Muscle layer of colon (tissue), 2 donors: ENCODE results near the gene MYH7.
A peak's percentile ranks its signal among the peaks of the same experiment; 100 is the strongest.

Source experiments
- H3K27ac ChIP-seq: one replicate; pipeline ENCODE4 v1.7.0; 2013; ENCODE audit warnings: low read depth, mild to moderate bottlenecking, low read length, moderate library complexity
- H3K27me3 ChIP-seq, 2 donors: one replicate each; pipeline ENCODE4 v1.7.0; 2013; ENCODE audit warnings: low read length in 2 of 2, mild to moderate bottlenecking in 2 of 2; ENCODE audit not compliant: insufficient read depth in 2 of 2, control insufficient read depth in 1 of 2
- H3K36me3 ChIP-seq: one replicate; pipeline ENCODE4 v1.7.0; 2013; ENCODE audit warnings: mild to moderate bottlenecking, low read length; ENCODE audit not compliant: insufficient read depth
- H3K4me1 ChIP-seq: one replicate; pipeline ENCODE4 v1.7.0; 2013; ENCODE audit warnings: mild to moderate bottlenecking, low read length; ENCODE audit not compliant: insufficient read depth
- H3K4me3 ChIP-seq, 2 donors: one replicate each; pipeline ENCODE4 v1.7.0; 2013; ENCODE audit warnings: low read length in 2 of 2, low read depth in 1 of 2, mild to moderate bottlenecking in 1 of 2, moderate library complexity in 1 of 2
- H3K9ac ChIP-seq: one replicate; pipeline ENCODE4 v1.7.0; 2013; ENCODE audit warnings: low read length
- H3K9me3 ChIP-seq: one replicate; pipeline ENCODE4 v1.7.0; 2013; ENCODE audit warnings: mild to moderate bottlenecking, low read length
- donor health status: abdominal sarcoma.
- donor health status: Adenocarcinoma of cecum.

The MYH7 gene

GRCh38 chr14:23381871-23382270 is 53.6 kb downstream of the MYH7 start:
- Histone ChIP-seq H3K4me1 (no peaks in the 10 kb centered on the region), H3K27ac (no peak overlapping the region), H3K4me3 (no peak overlapping the region), H3K9me3 (no peaks in the 10 kb centered on the region), H3K9ac (no peak overlapping the region), H3K27me3 (no peaks in the 10 kb centered on the region), H3K36me3 (no peaks in the 10 kb centered on the region)

- H3K36me3 ChIP-seq: no peaks in the 10 kb centered on the region
- no peak overlapping the region for H3K27ac ChIP-seq
- no peak overlapping the region for H3K9ac ChIP-seq
Observed at GRCh38 chr14:23380976-23381375, 54.5 kb downstream of the MYH7 start.

GRCh38 chr14:23380197-23380914 is 55.1 kb downstream of the MYH7 start:
- Histone ChIP-seq H3K4me3 (no peak overlapping the region), H3K9ac (no peak overlapping the region), H3K27me3 (no peaks in the 10 kb centered on the region), H3K36me3 (no peaks in the 10 kb centered on the region), H3K9me3 (no peaks in the 10 kb centered on the region), H3K4me1 (no peaks in the 10 kb centered on the region), H3K27ac (no peak overlapping the region)

More at GRCh38 chr14:23380976-23381375, 54.5 kb downstream of the MYH7 start:
- H3K4me1 ChIP-seq: no peaks in the 10 kb centered on the region
- H3K4me3 ChIP-seq: no peak overlapping the region
- H3K9me3 ChIP-seq: no peaks in the 10 kb centered on the region
- H3K27me3 ChIP-seq: no peaks in the 10 kb centered on the region

- H3K9ac ChIP-seq: no peak overlapping the region
- H3K4me3 ChIP-seq: no peak overlapping the region
- no peak overlapping the region for H3K27ac ChIP-seq
- H3K36me3 ChIP-seq: no peaks in the 10 kb centered on the region
- no peaks in the 10 kb centered on the region for H3K9me3 ChIP-seq
- H3K27me3 ChIP-seq: no peaks in the 10 kb centered on the region
- no peaks in the 10 kb centered on the region for H3K4me1 ChIP-seq
Observed at GRCh38 chr14:23379366-23380196, 55.9 kb downstream of the MYH7 start.

GRCh38 chr14:23378612-23379220 is 56.7 kb downstream of the MYH7 start:
- no peak overlapping the region for H3K4me3 ChIP-seq
- no peak overlapping the region for H3K27ac ChIP-seq
- H3K9ac ChIP-seq: no peak overlapping the region

GRCh38 chr14:23377573-23378563 is 57.6 kb downstream of the MYH7 start:
- no peak overlapping the region for H3K27ac ChIP-seq
- no peak overlapping the region for H3K9ac ChIP-seq
- H3K4me3 ChIP-seq: no peak overlapping the region
- H3K9me3 ChIP-seq: no peaks in the 10 kb centered on the region
- no peaks in the 10 kb centered on the region for H3K27me3 ChIP-seq
- H3K4me1 ChIP-seq: no peaks in the 10 kb centered on the region
- no peaks in the 10 kb centered on the region for H3K36me3 ChIP-seq

More at GRCh38 chr14:23378612-23379220, 56.7 kb downstream of the MYH7 start:
- no peaks in the 10 kb centered on the region for H3K27me3 ChIP-seq
- H3K4me1 ChIP-seq: no peaks in the 10 kb centered on the region
- H3K36me3 ChIP-seq: no peaks in the 10 kb centered on the region
- no peaks in the 10 kb centered on the region for H3K9me3 ChIP-seq

GRCh38 chr14:23377198-23377550 is 58.3 kb downstream of the MYH7 start:
- no peak overlapping the region for H3K9ac ChIP-seq

GRCh38 chr14:23376482-23377197 is 58.8 kb downstream of the MYH7 start, which contains the start of gene CMTM5:
Gene CMTM5 (plus strand): TSS chr14:23377046. CDS start chr14:23377252, 206 bp downstream.
- Histone ChIP-seq H3K4me3 (peak within 1 kb of the TSS in 1 of 2 donors; percentile 35), H3K27ac (no peak within 1 kb of the TSS), H3K9me3 (no peaks in the 10 kb centered on the region), H3K27me3 (no peaks in the 10 kb centered on the region), H3K4me1 (no peaks in the 10 kb centered on the region), H3K36me3 (no peaks in the 10 kb centered on the region), H3K9ac (no peak within 1 kb of the TSS)

More at GRCh38 chr14:23377198-23377550, 58.3 kb downstream of the MYH7 start:
- Histone ChIP-seq H3K4me3 (peak overlapping the region in 1 of 2 donors; percentile 35), H3K36me3 (no peaks in the 10 kb centered on the region), H3K9me3 (no peaks in the 10 kb centered on the region), H3K27ac (no peak overlapping the region), H3K27me3 (no peaks in the 10 kb centered on the region), H3K4me1 (no peaks in the 10 kb centered on the region)

GRCh38 chr14:23375527-23376251 is 59.8 kb downstream of the MYH7 start:
- Histone ChIP-seq H3K4me3 (no peak overlapping the region), H3K9me3 (no peaks in the 10 kb centered on the region), H3K27ac (no peak overlapping the region), H3K36me3 (no peaks in the 10 kb centered on the region), H3K9ac (no peak overlapping the region), H3K4me1 (no peaks in the 10 kb centered on the region), H3K27me3 (no peaks in the 10 kb centered on the region)

GRCh38 chr14:23373041-23373440 is 62.4 kb downstream of the MYH7 start:
- Histone ChIP-seq H3K4me3 (no peak overlapping the region), H3K27me3 (no peaks in the 10 kb centered on the region), H3K4me1 (no peaks in the 10 kb centered on the region), H3K9me3 (no peaks in the 10 kb centered on the region), H3K36me3 (no peaks in the 10 kb centered on the region), H3K27ac (no peak overlapping the region), H3K9ac (no peak overlapping the region)
